H7 (cell line): ENCODE results near the gene P2RX7. TPM values are rescaled to one million over a fixed set of nuclear protein-coding genes. Genes with fewer than 3 reads are reported as not detected.
"Not testable (repeated sequence)": the region's sequence is repeated elsewhere in the genome, so short reads cannot be mapped to it uniquely, and the experiment has no call there.

Experiments used
- DNase-seq: peaks from one replicate; pipeline ENCODE4 v3.0.0; 2012
- H3K27me3 ChIP-seq: 2 replicates; pipeline ENCODE4 v1.6.0; 2011; ENCODE audit warnings: mild to moderate bottlenecking, low read length; ENCODE audit not compliant: control insufficient read depth, insufficient read depth
- H3K36me3 ChIP-seq: replicated peaks from 2 replicates; pipeline ENCODE4 v1.5.1; 2011; ENCODE audit warnings: low read length; ENCODE audit not compliant: control insufficient read depth, insufficient read depth
- H3K4me3 ChIP-seq: 2 replicates; pipeline ENCODE4 v1.5.1; 2011; ENCODE audit warnings: low read depth, mild to moderate bottlenecking, control low read depth, low read length, moderate library complexity; ENCODE audit not compliant: insufficient read depth
- total RNA-seq: library from RNA; depleted of rRNA; stranded (reverse); fragments of >200 nt; shearing (Covaris generic); gene quantifications from 2 replicates; pipeline ENCODE4 v1.2.3, GENCODE V29; 2014; rRNA removed

Gene P2RX7
- total RNA-seq, 1 experiment from 2014 or later: not detected

GRCh38 chr12:121226399-121226798, 93.7 kb downstream of the P2RX7 start:
- no peaks in the 10 kb centered on the region for H3K27me3 ChIP-seq
- no peak for DNase-seq
- H3K4me3 ChIP-seq: no peak overlapping the region
- H3K36me3 ChIP-seq: no peaks in the 10 kb centered on the region; the same call in 1 of the 2 replicates

GRCh38 chr12:121226871-121227270, 94.2 kb downstream of the P2RX7 start:
- not testable (repeated sequence) for H3K27me3 ChIP-seq, H3K4me3 ChIP-seq, DNase-seq, H3K36me3 ChIP-seq

- no peak for DNase-seq
- Histone ChIP-seq H3K27me3 (no peaks in the 10 kb centered on the region), H3K36me3 (no peaks in the 10 kb centered on the region; the same call in 1 of the 2 replicates), H3K4me3 (no peak overlapping the region)
Measured at GRCh38 chr12:121227294-121227693, 94.6 kb downstream of the P2RX7 start.

- no peak overlapping the region for H3K4me3 ChIP-seq
- no peaks in the 10 kb centered on the region for H3K27me3 ChIP-seq
- DNase-seq: no peak
- H3K36me3 ChIP-seq: peaks cover 2% of the 10 kb centered on the region; the same call in 1 of the 2 replicates
Measured at GRCh38 chr12:121228919-121229665, 96.4 kb downstream of the P2RX7 start.

GRCh38 chr12:121229826-121230537, 97.3 kb downstream of the P2RX7 start:
- not testable (repeated sequence) for H3K4me3 ChIP-seq, H3K27me3 ChIP-seq, H3K36me3 ChIP-seq
- peak; percentile 94 for DNase-seq

GRCh38 chr12:121230538-121230907, 97.8 kb downstream of the P2RX7 start:
- Histone ChIP-seq H3K36me3 (peaks cover 2% of the 10 kb centered on the region; the same call in 1 of the 2 replicates), H3K4me3 (no peak overlapping the region), H3K27me3 (no peaks in the 10 kb centered on the region)
- no peak for DNase-seq

- Histone ChIP-seq H3K36me3 (peaks cover 2% of the 10 kb centered on the region; the same call in 1 of the 2 replicates), H3K27me3 (no peaks in the 10 kb centered on the region), H3K4me3 (no peak overlapping the region)
- no peak for DNase-seq
Measured at GRCh38 chr12:121232163-121232562, 99.5 kb downstream of the P2RX7 start.

GRCh38 chr12:121232977-121233627, 100.4 kb downstream of the P2RX7 start:
- no peak overlapping the region for H3K4me3 ChIP-seq
- H3K36me3 ChIP-seq: peaks cover 3% of the 10 kb centered on the region
- DNase-seq: peak; percentile 73
- H3K27me3 ChIP-seq: no peaks in the 10 kb centered on the region

- peaks cover 4% of the 10 kb centered on the region for H3K36me3 ChIP-seq
- no peaks in the 10 kb centered on the region for H3K27me3 ChIP-seq
- DNase-seq: no peak
- no peak overlapping the region for H3K4me3 ChIP-seq
Measured at GRCh38 chr12:121233628-121234020, 100.9 kb downstream of the P2RX7 start.

GRCh38 chr12:121236776-121237175, 104.1 kb downstream of the P2RX7 start:
- no peaks in the 10 kb centered on the region for H3K27me3 ChIP-seq
- H3K36me3 ChIP-seq: peaks cover 4% of the 10 kb centered on the region
- no peak for DNase-seq
- no peak overlapping the region for H3K4me3 ChIP-seq

GRCh38 chr12:121237415-121237814, 104.7 kb downstream of the P2RX7 start:
- no peak overlapping the region for H3K4me3 ChIP-seq
- DNase-seq: no peak
- H3K27me3 ChIP-seq: no peaks in the 10 kb centered on the region
- H3K36me3 ChIP-seq: peaks cover 4% of the 10 kb centered on the region

Other genes starting within 250 kb of the P2RX7 start
- 9.0 and 9.5 TPM in 2 replicates for gene SPPL3, start 228.5 kb upstream of the P2RX7 start, total RNA-seq
- gene HNF1A, start 154.3 kb upstream of the P2RX7 start, total RNA-seq: not detected in 2 replicates
- gene C12orf43, start 116.4 kb upstream of the P2RX7 start, total RNA-seq: 11.8 and 15.0 TPM in 2 replicates
- not detected in 2 replicates for gene OASL, start 93.6 kb upstream of the P2RX7 start, total RNA-seq
- gene P2RX4, start 77.3 kb downstream of the P2RX7 start, total RNA-seq: 11.1 and 12.6 TPM in 2 replicates
- 11.0 and 11.6 TPM in 2 replicates for gene CAMKK2, start 163.8 kb downstream of the P2RX7 start, total RNA-seq
- 161 and 167 TPM in 2 replicates for gene ANAPC5, start 219.5 kb downstream of the P2RX7 start, total RNA-seq